NCI-H2196 treated with DMSO at 0.1 percent for 48 hours (cell line): Measurements from ENCODE around the gene MIXL1.
"Not testable (repeated sequence)": the region's sequence is repeated elsewhere in the genome, so short reads cannot be mapped to it uniquely, and the experiment has no call there.

Source experiments
- DNase-seq: peaks from one replicate; lab custom pipeline; 2025; ENCODE audit not compliant: unreplicated experiment; lab: John Stamatoyannopoulos, UW

The MIXL1 gene

DNA sequence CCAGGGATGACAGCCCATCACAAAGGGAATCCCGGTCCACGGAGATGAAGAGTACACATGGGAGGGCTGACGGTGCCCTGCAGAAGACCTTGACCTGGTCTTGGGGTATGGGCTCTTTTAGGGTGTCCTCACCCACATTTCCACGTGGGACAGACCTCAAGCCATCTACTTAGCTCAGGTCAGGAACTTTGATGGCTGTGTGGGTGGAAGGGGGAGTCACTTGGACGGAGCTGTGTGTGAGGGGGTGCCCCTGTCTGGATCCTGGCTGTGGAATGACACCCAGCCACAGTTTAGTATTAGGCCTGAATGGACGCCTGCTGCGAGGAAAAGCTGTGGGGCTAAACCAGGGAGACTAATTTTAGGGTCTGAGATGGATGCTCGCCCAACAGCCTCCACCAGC lies 10.9 kb upstream of the MIXL1 start:
- no peak for DNase-seq

DNA sequence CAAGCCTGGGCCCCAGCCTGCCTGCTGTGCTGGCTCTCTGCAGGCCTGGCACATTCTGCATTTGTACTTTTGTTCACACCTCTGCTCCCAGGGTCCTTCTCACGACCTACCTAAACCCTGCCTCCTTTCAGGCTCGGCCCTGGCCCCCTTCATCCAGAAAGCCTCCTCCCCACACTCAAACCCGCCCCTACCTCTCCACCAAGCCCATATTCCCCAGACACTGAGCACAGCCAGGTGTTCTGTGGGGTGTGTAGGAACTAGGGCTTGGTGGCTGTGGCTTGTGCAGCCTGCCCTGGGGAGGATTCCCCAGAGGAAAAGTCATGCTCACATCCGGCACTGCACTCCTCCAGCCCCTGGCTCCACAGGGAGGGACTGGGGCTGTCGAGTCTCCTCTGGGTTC lies 8.2 kb upstream of the MIXL1 start:
- no peak for DNase-seq

DNA sequence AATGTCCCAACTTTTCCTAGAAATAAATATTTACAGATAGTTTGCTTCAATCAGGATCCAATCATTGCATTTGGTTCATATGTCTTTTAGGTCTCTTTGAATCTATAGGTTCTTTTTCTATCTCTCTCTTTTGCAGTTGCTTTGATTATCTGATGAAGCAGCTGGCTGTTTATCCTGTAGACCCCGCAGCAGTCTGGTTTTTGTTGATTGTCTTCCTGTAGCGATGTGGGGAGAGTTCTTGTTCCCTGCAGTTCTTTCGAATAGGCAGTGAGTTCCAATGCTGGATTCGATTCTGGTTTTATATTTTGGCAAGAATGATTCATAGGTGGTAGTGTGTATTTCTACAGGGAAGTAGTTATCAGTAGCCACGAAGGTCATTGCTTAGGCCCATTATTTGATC lies 7.4 kb upstream of the MIXL1 start:
- no peak for DNase-seq

DNA sequence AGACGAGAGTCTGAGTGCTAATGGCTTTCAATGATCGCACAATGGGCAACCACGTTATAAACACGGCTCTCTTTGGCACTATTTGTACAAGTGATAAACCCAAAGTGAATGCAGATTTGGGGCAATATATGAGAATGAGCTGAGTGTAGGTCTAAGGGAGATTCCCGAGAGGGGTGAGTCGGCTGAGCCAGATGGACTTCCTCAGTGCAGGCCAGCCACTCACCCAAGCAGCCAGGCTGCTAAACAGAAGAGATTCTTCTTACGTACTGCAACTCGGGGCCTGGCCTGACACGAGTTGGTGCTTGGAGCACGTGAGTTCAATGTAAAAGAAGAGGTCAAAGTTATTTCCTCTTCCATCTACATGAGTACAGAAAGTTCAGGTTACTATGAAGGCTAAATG lies 6.2 kb upstream of the MIXL1 start:
- no peak for DNase-seq

DNA sequence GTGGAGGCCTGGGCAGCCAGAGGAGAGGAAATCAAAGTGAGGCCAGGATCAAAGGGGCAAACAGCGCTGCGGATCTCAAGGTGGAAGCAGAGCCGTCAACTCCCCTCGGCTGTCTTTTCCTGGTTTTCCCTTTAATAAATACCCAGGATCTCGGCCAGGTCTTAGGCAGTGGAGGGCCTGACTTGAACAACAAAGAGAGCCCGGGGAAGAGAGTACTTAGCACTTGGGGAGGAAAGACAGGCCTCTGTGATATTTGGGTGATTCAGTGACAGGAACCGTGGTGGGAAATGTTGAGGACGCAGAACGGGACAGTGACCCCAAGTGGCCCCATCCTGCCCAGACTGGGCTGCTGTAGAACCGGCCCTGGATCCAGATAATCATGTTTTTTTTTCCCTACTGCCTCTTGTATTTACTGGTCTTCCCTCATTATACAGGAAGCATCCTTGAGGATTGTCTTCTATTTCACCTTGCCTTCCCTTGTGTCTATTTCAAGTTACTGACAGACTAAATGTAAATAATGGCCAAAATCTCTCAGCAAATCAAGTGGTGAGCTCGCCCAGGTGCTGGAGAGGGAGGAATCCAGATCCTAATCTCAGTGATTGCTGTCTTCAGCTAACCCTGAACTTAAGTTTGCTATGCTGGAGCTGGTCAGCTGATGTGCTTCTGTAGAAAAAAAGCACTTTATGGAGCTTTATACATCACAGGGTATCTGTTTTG lies 2.8 kb upstream of the MIXL1 start:
- DNase-seq, result no peak

DNA sequence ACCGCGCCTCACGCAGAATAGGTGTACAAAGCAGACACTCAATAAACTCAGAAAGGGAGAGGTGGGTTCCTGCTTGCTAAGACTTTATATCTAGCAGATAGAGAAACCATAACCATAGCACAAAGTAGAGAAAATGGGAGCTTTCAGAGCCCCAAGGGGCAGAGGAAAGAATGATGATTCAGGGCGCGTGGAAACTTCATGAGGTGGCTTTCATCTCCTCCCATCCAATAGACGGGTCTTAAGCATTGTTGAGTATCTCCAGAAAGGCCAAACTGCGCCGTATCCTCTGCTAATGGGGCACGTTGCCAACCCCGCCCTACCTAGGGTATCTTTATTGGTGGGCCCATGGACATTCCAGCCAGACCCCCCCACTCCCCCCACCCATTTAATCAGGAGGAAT lies 778 bp upstream of the MIXL1 start:
- no peak for DNase-seq

DNA sequence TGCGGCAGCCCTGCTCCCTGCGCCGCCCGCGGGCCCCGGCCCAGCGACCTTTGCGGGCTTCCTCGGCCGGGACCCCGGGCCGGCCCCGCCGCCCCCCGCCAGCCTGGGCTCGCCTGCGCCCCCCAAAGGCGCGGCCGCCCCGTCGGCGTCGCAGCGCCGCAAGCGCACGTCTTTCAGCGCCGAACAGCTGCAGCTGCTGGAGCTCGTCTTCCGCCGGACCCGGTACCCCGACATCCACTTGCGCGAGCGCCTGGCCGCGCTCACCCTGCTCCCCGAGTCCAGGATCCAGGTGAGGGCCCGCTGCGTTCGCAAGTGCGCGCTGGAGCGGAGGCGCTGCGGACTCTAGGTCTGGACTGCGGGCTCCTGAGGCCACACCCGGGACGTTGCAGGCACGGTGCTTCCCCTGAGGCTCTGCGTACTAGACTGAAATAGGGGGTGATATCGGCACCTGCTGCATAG lies 351 bp downstream of the MIXL1 start:
- no peak for DNase-seq

DNA sequence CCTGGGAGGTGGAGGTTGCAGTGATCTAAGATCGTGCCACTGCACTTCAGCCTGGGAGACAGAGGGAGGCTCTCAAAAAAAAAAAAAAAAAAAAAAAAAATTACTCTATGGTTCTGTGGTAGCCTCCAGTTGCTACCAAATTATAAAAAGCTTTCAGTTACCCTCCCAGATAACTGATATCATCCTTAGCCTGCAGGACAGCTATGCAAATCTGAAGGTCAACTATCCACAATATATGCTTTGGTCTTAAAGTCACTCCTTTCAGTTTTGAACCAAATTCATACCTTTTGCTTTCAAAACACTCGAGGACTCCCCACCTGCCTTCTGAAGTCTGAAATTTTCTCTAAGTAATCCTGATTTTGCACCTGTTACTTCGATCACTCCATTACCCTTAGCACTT lies 3.1 kb downstream of the MIXL1 start:
- no peak for DNase-seq

DNA sequence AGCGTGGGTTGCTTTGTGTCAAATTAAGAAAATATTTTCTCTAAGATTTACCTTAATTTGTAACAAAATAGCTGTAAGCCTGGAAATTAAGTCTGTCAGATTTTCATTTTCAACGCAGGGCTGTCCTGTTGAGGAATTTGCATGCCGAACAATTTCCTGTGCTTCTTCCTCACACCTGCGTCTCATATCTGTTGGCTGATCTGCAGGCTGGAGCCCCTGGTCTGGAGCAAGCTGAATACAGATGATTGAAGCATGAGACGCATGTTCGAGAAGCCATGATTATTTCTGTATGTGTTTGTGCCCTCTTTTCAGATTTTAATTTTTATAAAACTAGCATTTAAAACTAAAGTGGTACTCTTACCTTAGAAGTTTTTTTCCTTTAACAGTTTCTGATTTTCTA lies 9.8 kb downstream of the MIXL1 start:
- DNase-seq, result no peak

DNA sequence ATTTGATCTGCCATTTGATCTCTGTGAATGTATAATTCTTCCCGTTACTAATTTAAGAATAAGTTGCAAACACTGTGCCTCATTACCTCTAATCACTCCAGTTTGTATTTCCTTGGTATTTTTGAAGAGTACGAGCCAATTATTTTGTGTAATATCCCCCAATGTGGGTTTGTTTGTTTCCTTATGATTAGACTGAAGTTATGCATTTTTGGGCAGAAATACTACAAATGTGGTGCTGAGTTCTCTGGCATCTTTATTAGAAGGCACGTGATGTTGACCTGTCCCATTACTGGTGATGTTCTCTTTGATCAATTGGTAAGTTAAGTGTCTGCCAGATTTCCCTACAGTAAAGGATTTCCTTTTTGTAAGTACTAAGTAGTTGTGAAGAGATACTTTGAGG lies 10.3 kb downstream of the MIXL1 start:
- DNase-seq, result no peak

DNA sequence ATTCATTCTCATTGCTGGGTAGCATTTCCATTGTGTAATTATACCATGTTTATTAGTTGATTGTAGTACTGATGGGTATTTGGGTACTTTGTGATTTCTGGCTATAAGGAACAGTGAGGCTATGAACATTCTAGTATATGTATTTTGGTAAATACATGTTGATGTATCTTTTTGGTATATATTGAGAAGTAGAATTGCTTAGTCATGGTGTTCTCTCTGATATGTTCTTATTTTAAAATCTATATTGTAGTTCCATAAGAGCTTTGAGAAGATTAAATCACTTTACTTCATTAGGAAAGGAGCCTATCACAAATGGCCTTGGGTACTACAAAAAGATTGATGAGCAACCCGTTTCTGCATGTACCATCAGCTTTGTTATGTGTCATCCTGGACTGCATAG lies 13.4 kb downstream of the MIXL1 start:
- DNase-seq, result no peak

DNA sequence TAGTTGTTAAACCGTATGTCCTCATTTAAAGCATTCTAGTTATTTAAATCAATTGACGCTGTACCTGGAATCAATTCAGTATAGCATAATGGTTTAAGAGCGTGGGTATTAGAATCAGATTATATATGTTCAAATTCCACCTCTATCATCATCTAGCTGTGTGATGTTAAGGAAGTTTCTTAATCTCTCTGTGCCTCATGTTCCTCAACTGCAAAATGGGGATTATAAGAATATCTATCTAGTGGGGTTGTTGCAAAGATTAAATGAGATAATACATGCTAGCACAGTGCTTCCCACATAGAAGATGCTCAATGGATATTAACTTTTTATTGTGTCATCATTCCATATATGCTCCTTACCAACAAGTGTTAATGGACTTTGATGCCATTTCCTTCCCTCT lies 16.0 kb downstream of the MIXL1 start:
- DNase-seq, result no peak

DNA sequence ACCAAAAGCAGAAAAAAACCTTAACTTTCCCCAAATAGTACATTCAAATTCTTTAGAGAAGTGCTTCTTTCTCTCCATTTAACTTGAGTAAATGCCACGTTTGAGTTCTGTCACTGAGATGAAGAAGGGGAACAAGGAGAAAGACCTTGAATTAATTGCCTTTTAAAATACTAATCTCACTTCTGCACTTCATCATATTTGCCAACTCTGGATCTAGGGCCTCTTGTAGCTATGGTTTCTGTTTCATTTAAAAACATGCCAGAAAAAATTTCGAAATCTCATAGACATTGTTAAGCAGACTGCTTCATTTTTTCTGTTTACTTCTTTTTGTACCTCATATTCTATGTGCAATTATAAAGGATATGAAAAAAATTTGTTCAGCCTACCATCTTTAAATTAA lies 24.6 kb downstream of the MIXL1 start:
- DNase-seq, result no peak

DNA sequence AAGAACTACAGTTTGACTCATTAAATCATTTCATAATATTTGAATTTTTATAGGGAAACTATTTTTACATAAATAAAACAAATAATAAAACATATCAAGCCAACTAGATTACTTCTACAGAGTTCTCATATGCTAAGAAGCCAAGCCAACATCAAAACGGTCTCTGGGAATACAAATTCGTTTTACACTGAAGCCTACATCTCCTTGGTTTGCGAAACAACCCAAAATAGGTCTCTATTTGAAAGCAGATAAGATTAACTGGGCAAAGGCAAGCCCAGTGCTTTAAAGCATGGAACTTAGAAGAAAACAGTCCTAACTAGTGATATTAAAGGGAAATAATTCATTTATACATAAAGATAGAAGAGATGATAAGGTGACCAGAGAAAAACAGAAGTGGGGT lies 25.3 kb downstream of the MIXL1 start:
- no peak for DNase-seq

DNA sequence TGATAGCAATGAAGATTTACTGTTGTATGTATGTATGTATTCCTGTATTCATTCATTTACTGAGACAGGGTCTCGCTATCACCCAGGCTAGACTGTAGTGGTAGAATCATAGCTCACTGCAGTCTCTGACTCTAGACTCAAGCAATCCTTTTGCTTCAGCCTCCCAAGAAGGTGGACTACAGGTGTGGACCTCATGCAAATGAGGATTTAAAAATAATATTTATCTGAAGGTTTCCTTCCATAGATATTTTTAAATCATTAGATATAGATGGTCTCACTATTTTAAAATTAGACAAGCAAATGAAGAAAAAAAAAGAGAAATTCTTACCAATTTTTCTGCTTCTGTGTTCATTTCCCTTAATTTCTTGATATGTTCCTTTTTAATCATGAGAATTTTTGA lies 27.0 kb downstream of the MIXL1 start:
- no peak for DNase-seq

DNA sequence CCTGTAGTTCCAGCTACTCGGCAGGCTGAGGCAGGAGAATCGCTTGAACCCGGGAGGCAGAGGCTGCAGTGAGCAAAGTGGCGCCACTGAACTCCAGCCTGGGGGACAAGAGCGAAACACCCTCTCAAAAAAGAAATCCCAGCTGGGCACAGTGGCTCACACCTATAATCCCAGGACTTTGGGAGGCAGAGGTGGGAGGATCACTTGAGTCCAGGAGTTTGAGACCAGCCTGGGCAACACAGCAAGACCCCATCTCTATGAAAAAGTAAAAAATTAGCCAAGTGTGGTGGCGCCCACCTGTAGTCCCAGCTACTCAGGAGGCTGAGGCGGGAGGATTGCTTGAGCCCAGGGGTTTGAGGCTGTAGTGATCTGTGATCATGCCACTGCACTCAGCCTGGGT lies 29.4 kb downstream of the MIXL1 start:
- not testable (repeated sequence) for DNase-seq

DNA sequence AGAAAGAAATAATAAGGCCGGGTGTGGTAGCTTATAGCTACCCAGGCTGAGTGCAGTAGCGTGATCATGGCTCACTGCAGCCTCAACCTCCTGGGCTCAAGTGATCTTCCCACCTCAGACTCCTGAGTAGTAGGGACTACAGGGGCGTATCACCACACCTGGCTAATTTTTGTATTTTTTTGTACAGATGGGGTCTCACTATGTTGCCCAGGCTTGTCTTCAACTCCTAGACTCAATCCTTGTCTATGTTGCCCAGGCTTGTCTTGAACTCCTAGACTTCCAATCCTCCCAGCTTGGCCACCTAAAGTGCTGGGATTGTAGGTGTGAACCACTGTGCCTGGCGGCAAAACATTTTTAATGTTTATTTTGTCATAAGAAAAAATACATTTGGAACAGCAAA lies 30.5 kb downstream of the MIXL1 start:
- DNase-seq, result no peak

DNA sequence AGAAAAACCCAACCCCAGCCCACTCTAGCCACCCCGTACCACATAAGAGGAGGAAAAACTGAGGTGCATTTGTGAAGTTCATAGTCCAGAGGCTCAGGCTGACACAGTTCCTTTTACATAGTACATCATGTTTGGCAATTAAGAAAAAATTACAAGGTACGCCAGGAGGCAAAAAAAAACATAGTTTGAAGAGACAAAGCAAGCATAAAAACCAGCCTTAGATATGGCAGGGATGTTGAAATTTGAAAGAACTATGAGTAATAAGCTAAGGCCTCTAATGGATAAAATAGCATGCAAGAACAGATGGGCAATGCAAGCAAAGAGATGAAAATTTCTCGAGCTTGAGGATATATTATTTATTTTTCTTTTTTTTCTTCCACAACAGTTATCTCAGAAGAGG lies 31.9 kb downstream of the MIXL1 start:
- no peak for DNase-seq

DNA sequence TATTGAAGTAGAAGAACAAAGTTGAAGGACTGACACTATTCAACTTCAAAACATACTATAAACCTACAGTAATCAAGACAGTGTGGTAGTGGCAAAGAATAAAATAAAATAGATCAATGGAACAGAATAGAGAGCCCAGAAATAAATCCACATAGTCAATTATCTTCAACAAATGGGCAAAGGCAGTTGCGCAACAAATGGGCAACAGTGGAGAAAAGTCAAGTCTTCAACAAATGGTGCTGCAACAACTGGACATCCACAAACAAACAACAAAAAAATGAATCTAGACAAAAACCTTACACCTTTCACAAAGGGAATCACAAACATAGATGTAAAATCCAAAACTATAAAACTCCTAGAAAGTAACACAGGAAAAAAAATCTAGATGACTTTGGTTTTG lies 38.4 kb downstream of the MIXL1 start:
- DNase-seq, result no peak

DNA sequence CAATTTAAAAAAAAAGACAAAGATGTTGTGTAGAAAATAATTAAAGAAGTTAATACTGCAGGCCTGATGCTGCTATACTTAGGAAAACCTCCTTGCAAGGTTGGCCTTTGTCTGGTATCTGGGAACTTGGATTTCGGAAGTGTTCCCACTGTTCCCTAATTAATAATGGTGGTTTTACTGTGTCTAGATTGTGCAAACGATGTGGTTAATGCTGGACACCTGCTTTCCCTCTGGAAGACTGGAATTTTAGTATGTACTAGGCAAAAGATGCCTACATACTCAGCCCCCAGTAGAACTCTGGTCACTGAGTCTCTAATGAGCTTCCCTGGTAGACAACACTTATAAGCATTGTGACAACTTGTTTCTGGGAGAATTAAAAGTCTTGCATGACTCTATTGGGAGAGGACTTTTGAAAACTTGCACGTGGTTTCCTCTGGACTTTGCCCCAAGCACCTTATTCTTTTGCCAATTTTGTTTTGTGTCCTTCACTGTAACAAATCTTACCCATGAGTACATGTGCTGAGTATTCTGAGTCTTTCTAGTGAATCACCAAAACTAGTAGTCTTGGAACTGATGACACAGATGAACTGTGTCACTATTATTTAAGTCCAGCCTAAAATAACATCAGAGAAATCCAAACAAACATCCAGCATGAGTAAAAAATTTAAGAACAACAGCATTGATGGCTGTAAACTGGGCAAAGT lies 45.1 kb downstream of the MIXL1 start:
- no peak for DNase-seq

DNA sequence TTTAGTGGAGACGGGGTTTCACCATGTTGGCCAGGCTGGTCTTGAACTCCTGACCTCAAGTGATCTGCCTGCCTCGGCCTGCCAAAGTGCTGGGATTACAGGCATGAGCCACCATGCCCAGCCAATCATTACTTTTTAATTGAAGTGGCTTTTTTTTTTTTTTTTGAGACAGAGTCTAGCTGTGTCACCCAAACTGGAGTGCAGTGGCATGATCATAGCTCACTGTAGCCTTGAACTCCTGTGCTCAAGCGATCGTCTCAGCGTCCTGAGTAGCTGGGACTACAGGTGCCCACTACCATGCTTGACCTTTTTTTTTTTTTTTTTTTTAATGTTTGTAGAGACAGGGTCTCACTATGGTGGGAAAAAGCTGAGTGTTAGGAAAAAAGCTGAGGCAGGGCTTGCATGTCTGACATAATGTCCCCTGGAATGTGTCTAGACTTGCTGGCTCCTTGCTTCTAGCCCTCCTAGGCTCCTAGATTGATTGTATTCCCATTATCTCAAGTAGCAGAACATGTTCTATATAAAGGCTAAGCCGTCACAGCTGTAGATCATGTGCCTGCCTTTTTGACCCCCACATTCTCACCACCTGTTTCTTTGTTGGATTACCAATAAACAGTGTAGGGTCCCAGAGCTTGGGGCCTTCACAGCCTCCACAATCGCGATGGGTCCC lies 48.9 kb downstream of the MIXL1 start:
- not testable (repeated sequence) for DNase-seq

DNA sequence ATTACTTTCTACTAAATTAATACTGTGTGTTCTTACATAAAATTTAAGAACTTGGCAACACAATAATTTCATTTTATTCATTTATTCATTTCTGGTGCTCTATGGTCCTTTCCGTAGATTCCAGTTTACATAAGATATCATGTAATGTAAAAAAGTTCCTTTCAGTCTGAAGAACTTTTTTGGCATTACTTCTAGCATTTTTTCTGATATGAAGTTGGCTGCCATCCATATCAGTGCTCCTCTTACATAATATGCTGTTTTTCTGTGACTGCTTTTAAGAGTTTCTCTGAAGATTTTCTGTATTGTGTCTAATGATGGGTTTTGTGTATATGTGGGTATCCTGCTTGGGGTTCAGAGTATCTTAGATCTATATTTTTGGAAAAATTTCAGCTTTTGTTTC lies 50.7 kb downstream of the MIXL1 start:
- no peak for DNase-seq
